ENCODE measurements around the gene RNF7.
"Not testable (repeated sequence)": the region's sequence is repeated elsewhere in the genome, so short reads cannot be mapped to it uniquely, and the experiment has no call there.

RNF7 gene

GRCh38 chr3:141784096-141784495 is 46.0 kb downstream of the RNF7 start:
- Histone ChIP-seq H3K36me3 (ENCODE audit: insufficient read depth, low read length) (no peaks in the 10 kb centered on the region), H3K4me2 (ENCODE audit: low read length) (no peak overlapping the region), H3K9me3 (replicated peaks; ENCODE audit: low read length) (no peaks in the 10 kb centered on the region), H3K27me3 (ENCODE audit: control insufficient read depth, insufficient read depth, low read length) (no peaks in the 10 kb centered on the region), H3K4me1 (ENCODE audit: control insufficient read depth, insufficient read depth, low read length) (no peaks in the 10 kb centered on the region), H3K9ac (ENCODE audit: low read depth, low read length) (no peak overlapping the region), H3K4me3 (ENCODE audit: low read length) (no peak overlapping the region)

- H3K36me3 ChIP-seq (ENCODE audit: insufficient read depth, low read length): no peaks in the 10 kb centered on the region
- no peak overlapping the region for H3K9ac ChIP-seq (ENCODE audit: low read depth, low read length)
- H3K9me3 ChIP-seq (replicated peaks; ENCODE audit: low read length): no peaks in the 10 kb centered on the region
- H3K27me3 ChIP-seq (ENCODE audit: control insufficient read depth, insufficient read depth, low read length): no peaks in the 10 kb centered on the region
- no peak overlapping the region for H3K4me3 ChIP-seq (ENCODE audit: low read length)
- H3K4me1 ChIP-seq (ENCODE audit: control insufficient read depth, insufficient read depth, low read length): no peaks in the 10 kb centered on the region
- no peak overlapping the region for H3K4me2 ChIP-seq (ENCODE audit: low read length)
These were observed 46.4 kb downstream of the RNF7 start for GRCh38 chr3:141784531-141784930.

GRCh38 chr3:141788149-141788548 is 50.1 kb downstream of the RNF7 start:
- Histone ChIP-seq H3K9me3 (replicated peaks; ENCODE audit: low read length) (no peaks in the 10 kb centered on the region), H3K27me3 (ENCODE audit: control insufficient read depth, insufficient read depth, low read length) (no peaks in the 10 kb centered on the region), H3K36me3 (ENCODE audit: insufficient read depth, low read length) (no peaks in the 10 kb centered on the region), H3K4me3 (ENCODE audit: low read length) (no peak overlapping the region), H3K9ac (ENCODE audit: low read depth, low read length) (no peak overlapping the region), H3K4me1 (ENCODE audit: control insufficient read depth, insufficient read depth, low read length) (no peaks in the 10 kb centered on the region), H3K4me2 (ENCODE audit: low read length) (no peak overlapping the region)

GRCh38 chr3:141788750-141789149 is 50.7 kb downstream of the RNF7 start:
- not testable (repeated sequence) for H3K4me1 ChIP-seq (ENCODE audit: control insufficient read depth, insufficient read depth, low read length); H3K36me3 ChIP-seq (ENCODE audit: insufficient read depth, low read length); H3K4me2 ChIP-seq (ENCODE audit: low read length); H3K4me3 ChIP-seq (ENCODE audit: low read length); H3K27me3 ChIP-seq (ENCODE audit: control insufficient read depth, insufficient read depth, low read length); H3K9ac ChIP-seq (ENCODE audit: low read depth, low read length); H3K9me3 ChIP-seq (replicated peaks; ENCODE audit: low read length)

GRCh38 chr3:141789281-141789680 is 51.2 kb downstream of the RNF7 start:
- Histone ChIP-seq H3K9ac (ENCODE audit: low read depth, low read length) (no peak overlapping the region), H3K4me2 (ENCODE audit: low read length) (no peak overlapping the region), H3K4me3 (ENCODE audit: low read length) (no peak overlapping the region), H3K36me3 (ENCODE audit: insufficient read depth, low read length) (no peaks in the 10 kb centered on the region), H3K4me1 (ENCODE audit: control insufficient read depth, insufficient read depth, low read length) (no peaks in the 10 kb centered on the region), H3K27me3 (ENCODE audit: control insufficient read depth, insufficient read depth, low read length) (no peaks in the 10 kb centered on the region), H3K9me3 (replicated peaks; ENCODE audit: low read length) (no peaks in the 10 kb centered on the region)

- Histone ChIP-seq H3K27me3 (ENCODE audit: control insufficient read depth, insufficient read depth, low read length) (no peaks in the 10 kb centered on the region), H3K4me2 (ENCODE audit: low read length) (no peak overlapping the region), H3K9ac (ENCODE audit: low read depth, low read length) (no peak overlapping the region), H3K9me3 (replicated peaks; ENCODE audit: low read length) (no peaks in the 10 kb centered on the region), H3K4me3 (ENCODE audit: low read length) (no peak overlapping the region), H3K36me3 (ENCODE audit: insufficient read depth, low read length) (no peaks in the 10 kb centered on the region), H3K4me1 (ENCODE audit: control insufficient read depth, insufficient read depth, low read length) (no peaks in the 10 kb centered on the region)
These were observed 52.1 kb downstream of the RNF7 start for GRCh38 chr3:141790171-141790570.

GRCh38 chr3:141792495-141792894 is 54.4 kb downstream of the RNF7 start:
- no peaks in the 10 kb centered on the region for H3K27me3 ChIP-seq (ENCODE audit: control insufficient read depth, insufficient read depth, low read length)
- H3K9ac ChIP-seq (ENCODE audit: low read depth, low read length): no peak overlapping the region
- H3K36me3 ChIP-seq (ENCODE audit: insufficient read depth, low read length): no peaks in the 10 kb centered on the region
- peaks cover 16% of the 10 kb centered on the region for H3K4me1 ChIP-seq (ENCODE audit: control insufficient read depth, insufficient read depth, low read length)
- H3K4me3 ChIP-seq (ENCODE audit: low read length): no peak overlapping the region
- no peak overlapping the region for H3K4me2 ChIP-seq (ENCODE audit: low read length)
- no peaks in the 10 kb centered on the region for H3K9me3 ChIP-seq (replicated peaks; ENCODE audit: low read length)

- Histone ChIP-seq H3K4me2 (ENCODE audit: low read length) (no peak overlapping the region), H3K4me3 (ENCODE audit: low read length) (no peak overlapping the region), H3K27me3 (ENCODE audit: control insufficient read depth, insufficient read depth, low read length) (no peaks in the 10 kb centered on the region), H3K36me3 (ENCODE audit: insufficient read depth, low read length) (no peaks in the 10 kb centered on the region), H3K9ac (ENCODE audit: low read depth, low read length) (no peak overlapping the region), H3K9me3 (replicated peaks; ENCODE audit: low read length) (no peaks in the 10 kb centered on the region), H3K4me1 (ENCODE audit: control insufficient read depth, insufficient read depth, low read length) (peaks cover 28% of the 10 kb centered on the region)
These were observed 55.6 kb downstream of the RNF7 start for GRCh38 chr3:141793476-141794260.

GRCh38 chr3:141795276-141795675 is 57.2 kb downstream of the RNF7 start:
- H3K27me3 ChIP-seq (ENCODE audit: control insufficient read depth, insufficient read depth, low read length): no peaks in the 10 kb centered on the region
- peaks cover 28% of the 10 kb centered on the region for H3K4me1 ChIP-seq (ENCODE audit: control insufficient read depth, insufficient read depth, low read length)
- no peak overlapping the region for H3K9ac ChIP-seq (ENCODE audit: low read depth, low read length)
- H3K9me3 ChIP-seq (replicated peaks; ENCODE audit: low read length): no peaks in the 10 kb centered on the region
- no peak overlapping the region for H3K4me2 ChIP-seq (ENCODE audit: low read length)
- H3K4me3 ChIP-seq (ENCODE audit: low read length): no peak overlapping the region
- no peaks in the 10 kb centered on the region for H3K36me3 ChIP-seq (ENCODE audit: insufficient read depth, low read length)

- H3K9me3 ChIP-seq (replicated peaks; ENCODE audit: low read length): no peaks in the 10 kb centered on the region
- no peak overlapping the region for H3K4me2 ChIP-seq (ENCODE audit: low read length)
- H3K36me3 ChIP-seq (ENCODE audit: insufficient read depth, low read length): no peaks in the 10 kb centered on the region
- H3K4me3 ChIP-seq (ENCODE audit: low read length): no peak overlapping the region
- no peak overlapping the region for H3K9ac ChIP-seq (ENCODE audit: low read depth, low read length)
- no peaks in the 10 kb centered on the region for H3K27me3 ChIP-seq (ENCODE audit: control insufficient read depth, insufficient read depth, low read length)
- H3K4me1 ChIP-seq (ENCODE audit: control insufficient read depth, insufficient read depth, low read length): peaks cover 28% of the 10 kb centered on the region
These were observed 57.6 kb downstream of the RNF7 start for GRCh38 chr3:141795741-141796080.

- H3K4me1 ChIP-seq (ENCODE audit: control insufficient read depth, insufficient read depth, low read length): peaks cover 28% of the 10 kb centered on the region
- no peaks in the 10 kb centered on the region for H3K27me3 ChIP-seq (ENCODE audit: control insufficient read depth, insufficient read depth, low read length)
- no peaks in the 10 kb centered on the region for H3K36me3 ChIP-seq (ENCODE audit: insufficient read depth, low read length)
- no peak overlapping the region for H3K4me3 ChIP-seq (ENCODE audit: low read length)
- H3K4me2 ChIP-seq (ENCODE audit: low read length): peak overlapping the region; percentile 79
- no peak overlapping the region for H3K9ac ChIP-seq (ENCODE audit: low read depth, low read length)
- no peaks in the 10 kb centered on the region for H3K9me3 ChIP-seq (replicated peaks; ENCODE audit: low read length)
These were observed 58.2 kb downstream of the RNF7 start for GRCh38 chr3:141796081-141796888.
